ENCODE data around the gene FOSL2.

Gene FOSL2

GRCh38 chr2:28356095-28356911 lies 36.4 kb upstream of the FOSL2 start:
- DNase-seq (ENCODE audit: insufficient read length, low spot score): no peak

DNA sequence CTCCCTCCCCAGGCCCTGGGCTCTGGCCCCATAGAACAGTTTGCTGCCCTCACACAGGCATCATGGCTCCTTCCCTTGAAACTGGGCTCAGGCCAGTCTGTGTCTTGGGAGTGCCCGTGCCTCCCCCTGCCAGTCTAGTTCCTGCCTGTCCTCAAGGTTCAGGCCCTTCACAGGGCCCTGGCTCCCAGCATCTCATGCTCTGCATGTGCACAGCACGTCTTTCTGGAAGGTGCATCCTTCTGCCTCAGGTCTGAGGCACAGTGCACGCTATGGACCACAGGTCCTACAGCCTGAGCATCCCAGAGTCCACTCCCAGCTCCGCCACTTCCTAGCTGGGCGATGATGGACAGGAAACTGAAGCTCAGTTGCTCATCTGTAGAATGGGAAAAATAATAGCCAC lies 35.6 kb upstream of the FOSL2 start:
- DNase-seq (ENCODE audit: insufficient read length, low spot score) (no peak), FAIRE-seq (no peak)

More at GRCh38 chr2:28356095-28356911, 36.4 kb upstream of the FOSL2 start:
- no peak for FAIRE-seq

DNA sequence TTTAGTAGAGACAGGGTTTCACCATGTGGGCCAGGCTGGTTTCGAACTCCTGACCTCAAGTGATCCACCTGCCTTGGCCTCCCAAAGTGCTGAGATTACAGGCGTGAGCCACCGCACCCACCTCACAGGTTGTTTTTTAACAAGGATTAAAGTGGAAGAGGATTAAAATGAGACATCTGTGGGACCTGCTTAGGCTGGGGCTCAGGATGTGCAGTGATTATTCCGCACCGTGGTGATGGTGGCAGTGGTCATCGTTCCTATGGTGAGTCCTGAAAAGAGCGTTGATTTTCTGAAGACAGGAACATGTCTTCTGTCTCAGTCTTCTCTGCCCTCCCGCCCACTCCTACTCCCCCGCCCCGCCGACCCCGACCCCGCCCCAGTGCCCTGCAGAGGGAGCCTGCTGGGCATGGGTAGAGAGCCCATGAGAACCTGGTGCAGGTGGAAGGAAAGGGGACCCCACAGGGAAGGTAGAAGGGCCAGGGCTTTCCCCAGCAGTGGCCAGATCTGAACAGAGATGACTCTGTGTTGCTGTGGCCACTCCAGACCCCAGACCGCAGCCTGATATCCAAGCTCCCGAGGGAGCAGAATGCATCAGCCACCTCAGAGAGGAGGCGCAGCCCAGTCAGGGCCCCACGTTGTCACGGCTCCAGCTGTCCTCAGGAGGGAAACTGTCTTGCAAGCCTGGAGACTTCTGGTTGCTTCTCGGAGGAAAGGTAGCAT lies 34.5 kb upstream of the FOSL2 start:
- FAIRE-seq: no peak
- no peak for DNase-seq (ENCODE audit: insufficient read length, low spot score)

- DNase-seq (ENCODE audit: insufficient read length, low spot score): no peak
- no peak for FAIRE-seq
Observed at GRCh38 chr2:28358668-28359201, 33.9 kb upstream of the FOSL2 start.

GRCh38 chr2:28359222-28360057 lies 33.2 kb upstream of the FOSL2 start:
- FAIRE-seq: peak; percentile 76
- peak; percentile 69 for DNase-seq (ENCODE audit: insufficient read length, low spot score)

- no peak for DNase-seq (ENCODE audit: insufficient read length, low spot score)
- peak; percentile 84 for FAIRE-seq
Observed at GRCh38 chr2:28360058-28360717, 32.5 kb upstream of the FOSL2 start.

GRCh38 chr2:28360718-28361293 lies 31.9 kb upstream of the FOSL2 start:
- DNase-seq (ENCODE audit: insufficient read length, low spot score) (no peak), FAIRE-seq (no peak)

GRCh38 chr2:28361991-28362710 lies 30.5 kb upstream of the FOSL2 start:
- DNase-seq (ENCODE audit: insufficient read length, low spot score): no peak

GRCh38 chr2:28362991-28363521 lies 29.6 kb upstream of the FOSL2 start:
- DNase-seq (ENCODE audit: insufficient read length, low spot score) (no peak), FAIRE-seq (no peak)

More at GRCh38 chr2:28361991-28362710, 30.5 kb upstream of the FOSL2 start:
- FAIRE-seq: no peak

GRCh38 chr2:28363686-28364280 lies 28.9 kb upstream of the FOSL2 start:
- FAIRE-seq: no peak

DNA sequence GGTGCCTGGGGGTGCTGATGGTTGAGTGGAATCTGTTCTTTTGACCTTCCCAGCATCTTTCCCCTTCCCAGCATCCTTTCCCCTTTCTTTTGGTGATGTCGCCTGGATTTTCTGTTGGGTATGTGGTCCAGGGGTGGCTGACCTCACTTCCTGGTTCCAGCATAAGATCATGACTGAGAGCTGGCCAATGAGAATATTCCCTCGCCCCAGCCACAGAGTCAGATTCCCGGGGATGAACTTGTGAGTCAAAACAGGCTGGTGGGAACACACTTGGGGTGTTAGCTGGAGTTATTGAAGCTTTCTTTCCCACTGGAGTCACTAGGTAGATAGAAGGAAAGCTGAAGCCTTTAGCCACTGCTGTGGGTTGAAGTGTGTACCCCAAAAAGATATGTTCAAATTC lies 28.0 kb upstream of the FOSL2 start:
- DNase-seq (ENCODE audit: insufficient read length, low spot score): no peak
- FAIRE-seq: no peak

More at GRCh38 chr2:28363686-28364280, 28.9 kb upstream of the FOSL2 start:
- no peak for DNase-seq (ENCODE audit: insufficient read length, low spot score)

DNA sequence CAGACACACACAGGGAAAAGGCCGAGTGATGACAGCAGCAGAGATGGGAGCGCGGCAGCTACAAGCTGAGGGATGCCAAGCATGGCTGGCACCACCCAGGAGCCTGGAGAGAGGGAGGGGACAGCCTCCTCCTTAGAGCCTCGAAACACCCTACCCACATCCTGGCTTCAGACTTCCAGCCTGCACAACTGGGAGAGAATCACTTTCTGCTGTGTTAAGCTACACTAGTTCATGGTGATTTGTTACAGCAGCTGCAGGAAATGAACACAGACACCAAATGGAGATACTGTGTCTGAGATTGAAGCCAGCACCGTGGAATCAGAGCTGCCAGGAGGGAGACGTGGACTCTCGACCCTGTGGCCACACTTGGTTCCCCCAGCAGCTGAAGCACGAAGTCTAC lies 27.5 kb upstream of the FOSL2 start:
- FAIRE-seq: no peak
- no peak for DNase-seq (ENCODE audit: insufficient read length, low spot score)

DNA sequence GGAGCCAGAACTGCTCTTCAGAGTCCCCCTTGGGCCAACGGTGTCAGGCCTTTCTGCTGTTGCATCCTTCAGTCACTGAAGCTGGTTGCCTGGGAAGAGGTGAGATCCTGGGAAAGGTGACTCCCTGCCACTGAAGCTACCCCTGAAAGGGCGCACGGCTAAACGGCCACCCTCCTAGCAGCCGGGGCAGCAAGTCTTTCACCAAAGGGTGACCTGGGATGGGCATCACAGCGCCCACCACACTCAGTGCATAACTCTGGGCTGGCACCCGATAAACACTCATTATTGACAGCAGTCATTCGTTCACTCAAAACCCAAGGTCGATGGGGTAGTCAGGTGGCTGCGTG lies 26.5 kb upstream of the FOSL2 start:
- FAIRE-seq (no peak), DNase-seq (ENCODE audit: insufficient read length, low spot score) (no peak)

- no peak for DNase-seq (ENCODE audit: insufficient read length, low spot score)
- no peak for FAIRE-seq
Observed at GRCh38 chr2:28366496-28367282, 26.0 kb upstream of the FOSL2 start.

GRCh38 chr2:28367667-28368356 lies 24.8 kb upstream of the FOSL2 start:
- no peak for FAIRE-seq
- no peak for DNase-seq (ENCODE audit: insufficient read length, low spot score)

DNA sequence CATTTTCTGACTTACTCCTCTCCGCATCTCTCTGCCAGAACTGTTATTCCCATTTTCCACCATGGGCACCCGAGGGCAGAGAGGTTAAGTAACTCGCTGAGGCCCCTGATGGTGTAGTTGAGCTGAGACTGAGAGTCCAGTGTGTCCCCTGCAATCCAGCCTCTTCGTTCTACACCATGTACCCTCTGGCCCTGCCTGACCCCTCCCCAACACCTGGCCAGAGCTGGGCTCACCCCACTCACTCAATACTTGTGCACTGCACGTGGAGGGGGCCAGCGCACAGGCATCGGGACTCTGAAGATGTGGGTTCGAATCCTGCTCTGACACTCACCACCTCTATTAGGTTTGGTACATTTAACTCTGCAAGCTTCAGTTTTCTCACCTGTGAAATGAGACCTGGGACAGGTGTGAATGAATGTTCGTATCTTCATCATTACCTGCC lies 24.3 kb upstream of the FOSL2 start:
- no peak for FAIRE-seq
- no peak for DNase-seq (ENCODE audit: insufficient read length, low spot score)

GRCh38 chr2:28369358-28369757 lies 23.3 kb upstream of the FOSL2 start:
- no peak for DNase-seq (ENCODE audit: insufficient read length, low spot score)
- FAIRE-seq: no peak

All from GM19239 (cell line).